ENCODE measurements around the gene ACO1.

GRCh38 chr9:32371279-32371678, 13.2 kb upstream of the ACO1 start:
- TF ChIP-seq CTCF (IDR thresholded peaks at IDR 0.05 in 8 of 11, conservative IDR thresholded peaks at IDR 0.05 in 3 of 11) (no peak), POLR2A (IDR thresholded peaks at IDR 0.05) (no peak)

Data from spleen (tissue), 7 donors.